TTC549 (cell line): ENCODE data around the gene OGFR.

Experiments used
- FAIRE-seq: peaks from 2 replicates; lab custom pipeline; 2012; peaks lifted over from hg19 to GRCh38; lab: Jason Lieb, UNC

The OGFR gene

GRCh38 chr20:62801284-62802010 lies 3.2 kb upstream of the OGFR start:
- no peak for FAIRE-seq

- FAIRE-seq, result no peak
These were observed 2.5 kb upstream of the OGFR start for GRCh38 chr20:62802026-62802712.

GRCh38 chr20:62804021-62804626 lies 511 bp upstream of the OGFR start:
- no peak for FAIRE-seq

- FAIRE-seq, result no peak
These were observed 598 bp downstream of the OGFR start for GRCh38 chr20:62805155-62805710.

- FAIRE-seq, result no peak
These were observed 1.2 kb downstream of the OGFR start for GRCh38 chr20:62805711-62806382.

- no peak for FAIRE-seq
These were observed 1.9 kb downstream of the OGFR start for GRCh38 chr20:62806383-62807050.

GRCh38 chr20:62807444-62808210 lies 3.0 kb downstream of the OGFR start:
- no peak for FAIRE-seq

GRCh38 chr20:62808211-62808865 lies 3.7 kb downstream of the OGFR start:
- FAIRE-seq, result no peak

GRCh38 chr20:62809530-62810428 lies 5.1 kb downstream of the OGFR start:
- no peak for FAIRE-seq

GRCh38 chr20:62811320-62811719 lies 6.7 kb downstream of the OGFR start:
- no peak for FAIRE-seq

- FAIRE-seq, result no peak
These were observed 7.1 kb downstream of the OGFR start for GRCh38 chr20:62811720-62812119.

GRCh38 chr20:62812181-62812906 lies 7.7 kb downstream of the OGFR start:
- no peak for FAIRE-seq

GRCh38 chr20:62812907-62813200 lies 8.2 kb downstream of the OGFR start:
- FAIRE-seq, result no peak

- no peak for FAIRE-seq
These were observed 9.0 kb downstream of the OGFR start for GRCh38 chr20:62813588-62813987.

- no peak for FAIRE-seq
These were observed 9.5 kb downstream of the OGFR start for GRCh38 chr20:62814060-62814708.

GRCh38 chr20:62814709-62815065 lies 10.1 kb downstream of the OGFR start:
- no peak for FAIRE-seq

GRCh38 chr20:62815066-62815991 lies 10.7 kb downstream of the OGFR start:
- no peak for FAIRE-seq
